ENCODE results near the gene TNS1. TPM values are rescaled to one million over a fixed set of nuclear protein-coding genes. Genes with fewer than 3 reads are reported as not detected.

Gene TNS1
- total RNA-seq, 2 donors from 2014 or later, result 0.65 to 0.93 TPM

DNA sequence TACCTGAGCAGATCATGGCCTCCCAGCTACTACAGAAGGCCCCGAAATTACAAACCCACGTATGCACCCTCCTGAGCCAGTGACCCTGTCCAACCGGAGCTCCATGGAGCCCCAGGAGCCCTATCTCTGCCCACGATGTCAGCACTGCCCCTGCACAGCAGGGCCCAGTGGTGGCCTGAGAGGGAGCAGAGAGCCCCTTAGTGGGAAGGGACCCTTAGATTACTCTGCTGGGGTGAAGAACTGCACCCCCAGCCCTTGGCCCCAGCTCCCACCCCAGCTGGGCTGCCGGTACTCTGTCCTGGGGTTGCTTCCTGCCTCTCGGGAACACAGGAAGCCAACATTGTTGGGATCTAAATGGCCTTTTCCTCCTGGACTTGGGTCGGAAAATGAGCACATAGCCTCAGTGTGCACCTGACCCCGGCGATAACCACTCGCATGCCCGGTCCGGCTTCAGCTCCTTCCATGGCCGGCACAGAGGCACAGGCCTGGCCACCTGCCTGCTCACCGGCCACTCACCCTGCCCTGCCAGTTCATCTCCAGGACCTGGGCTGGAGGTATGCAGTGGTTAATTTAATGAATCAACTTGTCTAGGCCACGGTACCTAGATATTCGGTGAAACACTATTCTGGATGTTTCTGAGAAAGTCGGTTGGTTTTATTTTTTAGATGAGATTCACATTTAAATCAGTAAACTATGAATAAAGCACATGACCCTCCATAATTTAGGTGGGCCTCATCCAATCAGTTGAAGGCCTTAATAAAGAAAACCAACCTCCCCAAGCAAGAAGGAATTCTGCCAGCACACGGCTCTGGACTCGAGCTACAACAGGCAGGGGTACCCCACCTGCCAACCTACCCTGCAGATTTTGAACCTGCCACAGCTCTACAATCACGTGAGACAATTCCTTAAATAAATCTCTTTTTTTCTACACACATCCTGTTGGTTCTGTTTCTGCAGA, 19.2 kb downstream of the TNS1 start:
- no peak for DNase-seq
- Mint-ChIP-seq H3K36me3 (ENCODE audit: insufficient read depth in 2 of 2) (no peaks in the 10 kb centered on the region), H3K27ac (no peak overlapping the region), H3K27me3 (ENCODE audit: low read depth) (peaks cover 7% of the 10 kb centered on the region), H3K9me3 (no peaks in the 10 kb centered on the region), H3K4me3 (no peak overlapping the region), H3K4me1 (ENCODE audit: low read depth) (no peaks in the 10 kb centered on the region)
- no peak for ATAC-seq (replicated peaks in 1 of 2)

- DNase-seq (no peak), ATAC-seq (replicated peaks in 1 of 2) (no peak)
- Mint-ChIP-seq H3K36me3 (ENCODE audit: insufficient read depth in 2 of 2) (no peaks in the 10 kb centered on the region), H3K9me3 (no peaks in the 10 kb centered on the region), H3K27me3 (ENCODE audit: low read depth) (peaks cover 7% of the 10 kb centered on the region), H3K4me3 (no peak overlapping the region), H3K27ac (no peak overlapping the region), H3K4me1 (ENCODE audit: low read depth) (no peaks in the 10 kb centered on the region)
These were observed 20.8 kb downstream of the TNS1 start for GRCh38 chr2:217981971-217982370.

GRCh38 chr2:217981084-217981730, 21.6 kb downstream of the TNS1 start:
- no peaks in the 10 kb centered on the region for H3K4me1 Mint-ChIP-seq (ENCODE audit: low read depth)
- no peak overlapping the region for H3K27ac Mint-ChIP-seq
- no peaks in the 10 kb centered on the region for H3K36me3 Mint-ChIP-seq (ENCODE audit: insufficient read depth in 2 of 2)
- no peaks in the 10 kb centered on the region for H3K9me3 Mint-ChIP-seq
- H3K27me3 Mint-ChIP-seq (ENCODE audit: low read depth), result peaks cover 7% of the 10 kb centered on the region
- ATAC-seq (replicated peaks in 1 of 2) (no peak), DNase-seq (no peak)
- H3K4me3 Mint-ChIP-seq, result no peak overlapping the region

GRCh38 chr2:217980591-217980990, 22.2 kb downstream of the TNS1 start:
- DNase-seq, result no peak
- no peaks in the 10 kb centered on the region for H3K4me1 Mint-ChIP-seq (ENCODE audit: low read depth)
- ATAC-seq (replicated peaks in 1 of 2), result no peak
- H3K4me3 Mint-ChIP-seq, result no peak overlapping the region
- H3K36me3 Mint-ChIP-seq (ENCODE audit: insufficient read depth in 2 of 2), result no peaks in the 10 kb centered on the region
- H3K27me3 Mint-ChIP-seq (ENCODE audit: low read depth), result peaks cover 7% of the 10 kb centered on the region
- H3K9me3 Mint-ChIP-seq, result no peaks in the 10 kb centered on the region
- no peak overlapping the region for H3K27ac Mint-ChIP-seq

- no peaks in the 10 kb centered on the region for H3K36me3 Mint-ChIP-seq (ENCODE audit: insufficient read depth in 2 of 2)
- peaks cover 7% of the 10 kb centered on the region for H3K27me3 Mint-ChIP-seq (ENCODE audit: low read depth)
- ATAC-seq (replicated peaks in 1 of 2) (no peak), DNase-seq (no peak)
- no peak overlapping the region for H3K27ac Mint-ChIP-seq
- no peaks in the 10 kb centered on the region for H3K4me1 Mint-ChIP-seq (ENCODE audit: low read depth)
- H3K9me3 Mint-ChIP-seq, result no peaks in the 10 kb centered on the region
- H3K4me3 Mint-ChIP-seq, result no peak overlapping the region
These were observed 22.8 kb downstream of the TNS1 start for GRCh38 chr2:217980036-217980435.

DNA sequence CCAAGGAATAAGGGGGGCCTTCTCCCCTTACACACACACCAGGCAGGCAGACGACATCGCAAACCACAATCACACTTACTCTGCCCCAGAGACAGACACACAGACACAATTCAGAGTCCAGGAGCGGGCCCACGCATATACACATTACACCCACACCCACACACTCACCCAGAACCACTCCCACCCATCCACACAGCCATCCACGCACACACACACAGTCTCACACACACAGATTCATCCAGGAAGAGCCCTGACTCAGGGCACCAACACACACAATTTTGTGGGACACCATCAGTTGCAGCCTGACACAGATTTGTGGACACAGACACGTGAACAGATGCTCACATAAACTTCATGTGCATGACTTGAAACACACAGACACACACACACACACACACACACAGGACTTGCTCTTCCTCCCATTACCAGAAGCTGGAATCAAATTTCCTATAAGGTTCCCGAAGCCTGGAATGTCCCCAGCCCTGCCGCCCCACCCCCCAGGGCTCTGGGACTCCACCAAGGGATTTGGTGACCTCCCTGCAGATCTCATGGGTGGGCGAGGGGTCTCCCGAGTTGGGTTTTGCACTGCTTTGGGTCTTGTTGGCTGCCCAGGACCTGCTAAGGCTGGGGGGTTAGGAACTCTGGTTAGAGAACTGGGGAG, 23.5 kb downstream of the TNS1 start:
- Mint-ChIP-seq H3K4me3 (no peak overlapping the region), H3K27ac (no peak overlapping the region), H3K27me3 (ENCODE audit: low read depth) (peaks cover 7% of the 10 kb centered on the region), H3K4me1 (ENCODE audit: low read depth) (no peaks in the 10 kb centered on the region), H3K9me3 (no peaks in the 10 kb centered on the region), H3K36me3 (ENCODE audit: insufficient read depth in 2 of 2) (no peaks in the 10 kb centered on the region)
- no peak for DNase-seq
- no peak for ATAC-seq (replicated peaks in 1 of 2)

DNA sequence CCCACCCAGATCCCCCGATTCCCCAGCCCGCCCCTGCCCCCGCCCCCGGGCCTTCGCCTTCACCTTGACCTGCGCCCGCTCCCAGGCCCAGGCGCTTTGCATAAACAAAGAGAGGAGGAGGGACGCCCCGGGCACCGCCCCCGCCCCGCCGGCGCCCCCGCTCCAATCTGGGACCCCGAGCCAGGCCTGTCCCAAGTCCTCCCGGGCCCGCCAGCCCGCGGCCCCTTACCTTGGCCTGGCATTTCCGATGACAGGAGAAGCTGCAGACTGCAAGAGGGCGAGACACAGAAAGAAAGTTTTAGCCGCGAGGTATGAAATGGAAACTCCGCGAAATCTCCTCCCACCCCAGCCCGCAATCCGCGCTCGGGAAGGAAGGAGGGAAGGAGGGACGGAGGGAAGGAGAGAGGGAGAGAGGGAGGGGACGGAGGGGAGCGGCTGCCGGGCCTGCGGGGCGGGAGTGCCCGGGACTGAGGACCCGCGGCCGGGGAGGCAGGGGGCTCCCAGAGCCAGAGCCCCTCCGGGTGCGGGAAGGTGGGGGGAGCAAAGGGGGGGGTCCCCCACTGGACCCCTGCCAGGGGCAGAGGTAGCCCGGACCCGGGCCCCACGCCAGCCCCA, 24.2 kb downstream of the TNS1 start:
- Mint-ChIP-seq H3K27ac (no peak overlapping the region), H3K9me3 (no peaks in the 10 kb centered on the region), H3K4me3 (no peak overlapping the region), H3K27me3 (ENCODE audit: low read depth) (peaks cover 7% of the 10 kb centered on the region), H3K4me1 (ENCODE audit: low read depth) (no peaks in the 10 kb centered on the region), H3K36me3 (ENCODE audit: insufficient read depth in 2 of 2) (no peaks in the 10 kb centered on the region)
- DNase-seq (no peak), ATAC-seq (replicated peaks in 1 of 2) (no peak)

GRCh38 chr2:217977840-217978535, 24.8 kb downstream of the TNS1 start:
- Mint-ChIP-seq H3K27ac (no peak overlapping the region), H3K9me3 (no peaks in the 10 kb centered on the region), H3K4me1 (ENCODE audit: low read depth) (no peaks in the 10 kb centered on the region), H3K27me3 (ENCODE audit: low read depth) (peaks cover 7% of the 10 kb centered on the region), H3K4me3 (no peak overlapping the region), H3K36me3 (ENCODE audit: insufficient read depth in 2 of 2) (no peaks in the 10 kb centered on the region)
- ATAC-seq (replicated peaks in 1 of 2), result no peak
- no peak for DNase-seq

DNA sequence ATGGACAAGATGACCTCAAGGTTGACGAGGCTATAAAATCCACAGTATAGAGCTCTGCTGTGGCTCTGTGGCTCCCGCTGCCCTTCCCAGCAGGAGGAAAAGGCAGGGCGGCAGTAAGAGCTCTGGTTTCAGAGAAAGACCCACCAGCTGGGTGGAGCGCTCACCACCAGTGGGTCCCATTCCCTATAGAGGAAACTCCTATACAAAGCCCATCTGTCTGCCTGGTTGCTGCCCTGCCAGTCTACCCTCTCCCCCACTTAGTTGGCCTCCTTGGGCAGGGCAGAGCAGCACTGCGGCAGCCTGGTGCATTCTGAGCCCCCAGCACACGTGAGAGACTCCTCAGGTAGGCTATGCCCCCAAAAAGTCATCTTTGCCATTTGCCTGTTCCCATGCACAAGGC, 26.5 kb downstream of the TNS1 start:
- Mint-ChIP-seq H3K36me3 (ENCODE audit: insufficient read depth in 2 of 2) (no peaks in the 10 kb centered on the region), H3K9me3 (no peaks in the 10 kb centered on the region), H3K4me1 (ENCODE audit: low read depth) (no peaks in the 10 kb centered on the region), H3K27me3 (ENCODE audit: low read depth) (peaks cover 14% of the 10 kb centered on the region), H3K27ac (no peak overlapping the region), H3K4me3 (no peak overlapping the region)
- DNase-seq, result no peak
- no peak for ATAC-seq (replicated peaks in 1 of 2)

- ATAC-seq (replicated peaks in 1 of 2) (no peak), DNase-seq (no peak)
- peaks cover 14% of the 10 kb centered on the region for H3K27me3 Mint-ChIP-seq (ENCODE audit: low read depth)
- no peaks in the 10 kb centered on the region for H3K36me3 Mint-ChIP-seq (ENCODE audit: insufficient read depth in 2 of 2)
- no peaks in the 10 kb centered on the region for H3K4me1 Mint-ChIP-seq (ENCODE audit: low read depth)
- H3K9me3 Mint-ChIP-seq, result no peaks in the 10 kb centered on the region
- H3K4me3 Mint-ChIP-seq, result no peak overlapping the region
- H3K27ac Mint-ChIP-seq, result no peak overlapping the region
These were observed 27.2 kb downstream of the TNS1 start for GRCh38 chr2:217975626-217976025.

GRCh38 chr2:217974389-217975005, 28.3 kb downstream of the TNS1 start:
- Mint-ChIP-seq H3K4me1 (ENCODE audit: low read depth) (no peaks in the 10 kb centered on the region), H3K27ac (no peak overlapping the region), H3K36me3 (ENCODE audit: insufficient read depth in 2 of 2) (no peaks in the 10 kb centered on the region), H3K9me3 (peaks cover 2 to 3% of the 10 kb centered on the region in 2 donors), H3K4me3 (no peak overlapping the region), H3K27me3 (ENCODE audit: low read depth) (peaks cover 18% of the 10 kb centered on the region)
- ATAC-seq (replicated peaks in 1 of 2), result no peak
- DNase-seq, result no peak

DNA sequence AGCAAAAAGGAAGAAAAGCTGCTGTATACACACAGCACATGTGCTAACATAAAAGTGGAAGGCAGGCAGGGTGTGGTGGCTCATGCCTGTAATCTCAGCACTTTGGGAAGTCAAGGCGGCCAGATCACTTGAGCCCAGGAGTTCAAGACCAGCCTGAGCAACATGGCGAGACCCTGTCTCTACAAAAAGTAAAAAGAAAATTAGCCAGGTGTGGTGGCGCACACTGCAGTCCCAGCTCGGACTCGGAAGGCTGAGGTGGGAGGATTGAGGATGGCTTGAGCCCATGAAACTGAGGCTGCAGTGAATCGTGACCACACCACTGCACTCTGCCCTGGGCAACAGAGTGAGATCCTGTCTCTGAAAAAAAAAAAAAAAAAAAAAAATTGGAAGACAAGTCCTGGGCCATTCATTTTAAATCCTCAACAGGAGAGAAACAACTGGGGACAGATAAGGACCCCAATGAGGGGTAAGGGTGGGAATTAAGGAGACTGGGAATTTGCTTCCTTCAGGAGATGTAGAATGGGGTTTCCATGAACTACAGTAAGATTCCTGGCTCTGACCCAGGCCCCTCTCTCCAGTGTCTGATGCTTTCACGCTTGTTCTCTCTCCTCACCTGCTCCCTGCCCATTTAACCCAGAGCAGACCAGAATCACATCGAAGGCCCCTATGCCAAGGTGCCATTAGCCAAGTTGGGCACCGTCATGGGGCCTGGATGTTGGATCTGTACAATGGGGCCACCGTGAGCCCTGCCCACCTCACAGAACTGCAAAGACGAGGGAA, 29.6 kb downstream of the TNS1 start:
- Mint-ChIP-seq H3K27me3 (ENCODE audit: low read depth) (peaks cover 14% of the 10 kb centered on the region), H3K9me3 (peaks cover 2 to 3% of the 10 kb centered on the region in 2 donors), H3K4me1 (ENCODE audit: low read depth) (no peaks in the 10 kb centered on the region), H3K36me3 (ENCODE audit: insufficient read depth in 2 of 2) (no peaks in the 10 kb centered on the region), H3K27ac (no peak overlapping the region), H3K4me3 (no peak overlapping the region)
- DNase-seq (no peak), ATAC-seq (replicated peaks in 1 of 2) (no peak)
